ENCODE data around the gene ARMH3. TPM values are rescaled to one million over a fixed set of nuclear protein-coding genes. Genes with fewer than 3 reads are reported as not detected.

ARMH3 gene
- total RNA-seq, 4 donors from 2014 or later, result 9.7 to 14.9 (median 13.4) TPM

DNA sequence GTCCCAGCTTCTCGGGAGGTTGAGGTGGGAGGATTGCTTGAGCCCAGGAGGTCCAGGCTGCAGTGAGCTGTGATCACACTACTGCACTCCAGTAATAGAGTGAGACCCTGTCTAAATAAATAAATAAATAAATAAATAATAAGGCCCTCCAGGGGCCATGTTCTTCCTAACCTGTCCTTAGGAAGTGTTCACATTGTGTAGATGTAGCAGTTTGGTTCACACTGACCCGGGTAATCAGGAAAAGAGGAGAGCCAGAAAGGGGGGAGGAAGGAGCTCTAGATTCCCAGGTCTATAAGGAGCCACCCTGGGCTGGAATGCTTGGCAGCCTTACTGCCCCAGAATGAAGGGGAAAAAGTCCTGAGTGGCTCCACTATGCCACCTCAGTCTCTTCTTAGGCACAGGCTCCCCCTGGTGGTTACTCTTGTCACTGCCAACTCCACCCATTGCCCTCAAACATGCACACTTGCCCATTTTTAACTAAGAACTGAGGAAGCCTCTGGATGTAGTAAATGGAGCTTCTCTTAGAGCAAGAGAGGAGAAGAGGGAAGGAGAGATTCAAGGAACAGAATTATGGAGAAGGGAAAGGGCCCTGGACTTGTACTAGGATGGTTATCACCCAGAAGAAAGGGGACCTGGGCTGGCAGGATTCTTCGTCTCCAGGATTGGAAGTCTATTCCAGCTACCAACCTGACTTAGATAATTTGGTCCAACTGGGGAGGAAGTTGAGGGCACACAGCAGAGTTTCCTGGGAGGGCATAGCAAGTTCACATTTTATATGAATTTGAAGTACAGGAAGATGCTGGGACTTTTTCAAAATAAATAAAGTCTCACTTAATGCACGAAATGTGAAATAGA lies 16.9 kb upstream of the ARMH3 start:
- in situ Hi-C loops (cut with MboI; ENCODE audit: low sequenced_read_pairs in 4 of 4) (loop anchor here in 2 of 4 donors (10.0 kb wide), 2 partner anchors 228 to 238 kb away; partner anchors contain the start of gene KCNIP2 (in 1 of the 2)), intact Hi-C loops (cut with DNase I; ENCODE audit: low total_unique reads) (loop anchor here (1.0 to 5.0 kb wide), 2 partner anchors 186 to 233 kb away; no protein-coding TSS in a partner anchor)
- H3K36me3 ChIP-seq, result no peaks in the 10 kb centered on the region
- H3K27me3 ChIP-seq, result no peaks in the 10 kb centered on the region
- ATAC-seq (peak; percentile 80 to 89), DNase-seq (peak; percentile 47 to 72)
- no peak overlapping the region for H3K4me3 ChIP-seq
- TF ChIP-seq CTCF (IDR thresholded peaks at IDR 0.05 in 4 of 5, conservative IDR thresholded peaks at IDR 0.05 in 1 of 5) (peak; percentile 70 to 92 (median 86)), POLR2A (IDR thresholded peaks at IDR 0.05) (no peak)
- no peaks in the 10 kb centered on the region for H3K9me3 ChIP-seq
- no peak overlapping the region for H3K27ac ChIP-seq
- peaks cover 14 to 17% of the 10 kb centered on the region in 2 donors for H3K4me1 ChIP-seq

- H3K4me3 ChIP-seq, result no peak overlapping the region
- H3K9me3 ChIP-seq, result no peaks in the 10 kb centered on the region
- no peaks in the 10 kb centered on the region for H3K27me3 ChIP-seq
- ATAC-seq (no peak), DNase-seq (no peak)
- in situ Hi-C loops (cut with MboI; ENCODE audit: low sequenced_read_pairs in 4 of 4) (no loop called here), intact Hi-C loops (cut with DNase I; ENCODE audit: low total_unique reads) (loop anchor here (5.0 kb wide), 1 partner anchor 63 kb away; the partner anchor contains the start of gene PPRC1)
- no peaks in the 10 kb centered on the region for H3K36me3 ChIP-seq
- peaks cover 38 to 39% of the 10 kb centered on the region in 2 donors for H3K4me1 ChIP-seq
- no peak for TF ChIP-seq CTCF (IDR thresholded peaks at IDR 0.05 in 4 of 5, conservative IDR thresholded peaks at IDR 0.05 in 1 of 5)
- TF ChIP-seq POLR2A (IDR thresholded peaks at IDR 0.05), result no peak
- no peak overlapping the region for H3K27ac ChIP-seq
Measured at GRCh38 chr10:102069071-102069470, 13.1 kb upstream of the ARMH3 start.

DNA sequence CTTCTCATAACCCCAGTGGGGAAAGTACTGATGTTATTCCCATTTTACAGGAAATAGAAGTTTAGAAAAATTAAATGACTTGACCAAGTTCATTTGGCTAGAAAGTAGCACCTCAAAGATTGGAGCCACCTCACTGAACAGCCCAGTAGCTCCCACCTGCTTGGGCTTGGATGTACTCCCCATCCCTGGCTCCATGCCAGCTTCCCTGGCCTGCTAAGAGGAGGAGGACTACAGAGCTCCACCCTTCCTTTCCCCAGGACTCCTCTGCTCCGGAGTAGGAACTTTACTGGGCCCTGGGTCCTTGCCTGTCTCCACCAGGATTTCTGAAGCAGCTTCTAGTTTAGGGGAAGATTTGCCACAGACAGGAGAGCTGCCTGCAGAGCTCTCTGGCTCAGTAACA lies 12.2 kb upstream of the ARMH3 start:
- Histone ChIP-seq H3K9me3 (no peaks in the 10 kb centered on the region), H3K27me3 (no peaks in the 10 kb centered on the region), H3K27ac (peak overlapping the region in 1 of 4 donors; percentile 46), H3K36me3 (no peaks in the 10 kb centered on the region), H3K4me3 (no peak overlapping the region), H3K4me1 (peaks cover 38 to 39% of the 10 kb centered on the region in 2 donors)
- ATAC-seq (no peak), DNase-seq (no peak)
- in situ Hi-C loops (cut with MboI; ENCODE audit: low sequenced_read_pairs in 4 of 4), result no loop called here
- TF ChIP-seq POLR2A (IDR thresholded peaks at IDR 0.05), result no peak
- no peak for TF ChIP-seq CTCF (IDR thresholded peaks at IDR 0.05 in 4 of 5, conservative IDR thresholded peaks at IDR 0.05 in 1 of 5)
- intact Hi-C loops (cut with DNase I; ENCODE audit: low total_unique reads), result loop anchor here (5.0 kb wide), 1 partner anchor 64 kb away; the partner anchor contains the start of gene PPRC1

DNA sequence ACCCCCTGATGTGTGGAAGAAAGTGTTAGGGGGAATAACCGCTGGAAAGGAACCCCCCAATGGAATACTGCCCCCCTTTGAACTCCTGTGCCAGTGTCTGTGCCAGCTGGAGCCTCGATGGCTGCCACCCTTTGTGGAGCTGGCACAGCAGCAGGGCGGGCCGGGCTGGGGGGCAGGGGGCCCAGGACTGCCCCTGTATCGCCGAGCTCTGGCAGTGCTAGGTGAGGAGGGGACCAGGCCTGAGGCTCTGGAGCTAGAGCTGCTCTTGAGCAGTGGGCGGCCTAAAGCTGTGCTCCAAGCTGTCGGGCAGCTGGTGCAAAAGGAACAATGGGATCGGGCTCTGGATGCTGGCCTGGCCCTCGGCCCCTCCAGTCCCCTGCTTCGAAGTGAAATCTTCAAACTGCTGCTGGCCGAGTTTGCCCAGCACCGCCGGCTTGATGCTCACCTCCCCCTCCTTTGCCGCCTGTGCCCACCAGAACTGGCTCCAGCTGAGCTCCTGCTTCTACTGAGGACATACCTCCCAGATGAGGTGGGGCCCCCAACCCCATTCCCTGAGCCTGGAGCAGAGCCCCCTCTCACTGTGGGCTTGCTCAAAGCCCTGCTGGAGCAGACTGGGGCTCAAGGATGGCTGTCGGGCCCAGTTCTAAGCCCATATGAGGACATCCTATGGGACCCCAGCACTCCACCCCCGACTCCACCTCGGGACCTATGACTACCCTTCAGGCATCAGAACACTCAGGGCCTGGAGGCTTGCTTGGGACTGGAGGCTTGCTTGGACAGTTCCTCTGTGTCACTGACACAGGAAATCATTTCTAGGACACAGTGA lies 11.3 kb upstream of the ARMH3 start:
- no peaks in the 10 kb centered on the region for H3K27me3 ChIP-seq
- no peaks in the 10 kb centered on the region for H3K36me3 ChIP-seq
- peak overlapping the region in 1 of 4 donors; percentile 9 for H3K4me3 ChIP-seq
- in situ Hi-C loops (cut with MboI; ENCODE audit: low sequenced_read_pairs in 4 of 4), result no loop called here
- TF ChIP-seq POLR2A (IDR thresholded peaks at IDR 0.05) (no peak), CTCF (IDR thresholded peaks at IDR 0.05 in 4 of 5, conservative IDR thresholded peaks at IDR 0.05 in 1 of 5) (no peak)
- no peaks in the 10 kb centered on the region for H3K9me3 ChIP-seq
- peak overlapping the region in 2 of 4 donors; percentile 10 to 96 for H3K27ac ChIP-seq
- H3K4me1 ChIP-seq, result peaks cover 33 to 39% of the 10 kb centered on the region in 2 donors
- DNase-seq, result no peak
- intact Hi-C loops (cut with DNase I; ENCODE audit: low total_unique reads), result loop anchor here (5.0 kb wide), 1 partner anchor 65 kb away; the partner anchor contains the start of gene PPRC1
- no peak for ATAC-seq

Measured in gastrocnemius medialis (tissue), 4 donors.